Stromal cell of bone marrow (primary cell): ENCODE data around the gene UGT2B7.

Experiments
- DNase-seq: peaks from one replicate; pipeline ENCODE4 v3.0.0-alpha.2; 2012; ENCODE audit warnings: low read depth

Gene UGT2B7

DNA sequence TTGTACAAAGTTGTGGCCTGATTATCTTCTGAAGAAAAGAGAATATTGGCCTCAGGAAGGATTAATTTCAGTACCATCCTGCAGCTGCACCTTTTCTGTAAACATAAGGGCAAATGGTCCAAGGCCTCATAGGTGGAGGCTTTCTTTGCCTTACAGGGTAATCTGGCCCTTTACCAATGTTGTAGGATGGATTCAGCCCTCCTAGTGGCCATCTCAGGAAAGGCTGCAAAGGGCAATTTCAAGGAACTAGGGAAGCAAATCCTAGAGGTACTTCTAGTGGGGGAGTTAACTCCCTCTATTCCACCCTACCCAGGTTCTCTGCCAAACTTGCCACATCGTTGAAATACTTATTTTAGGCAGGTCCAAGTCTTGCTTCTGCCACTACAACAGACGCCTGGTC is 60.6 kb downstream of the UGT2B7 start:
- DNase-seq, result no peak
